A549 (cell line): ENCODE results near the gene HBG1.

Experiments used
- FOSL2 ChIP-seq, 2 experiments: fragments of 450-650 bp in 1 of 2; fragments of >200 bp in 1 of 2; sonication (Bioruptor Twin) in 1 of 2; formaldehyde crosslinking; IDR thresholded peaks; 2 replicates each; pipeline versions ENCODE4 v1.5.0 to v1.6.1; 2016 to 2020; ENCODE audit warnings: mild to moderate bottlenecking in 1 of 2, moderate library complexity in 1 of 2
- TF ChIP-seq, protein P1 (sequence below): fragments of >200 bp; sonication (Bioruptor Twin); formaldehyde crosslinking; IDR thresholded peaks from 3 replicates; pipeline ENCODE4 v1.5.1; 2016

DNA sequence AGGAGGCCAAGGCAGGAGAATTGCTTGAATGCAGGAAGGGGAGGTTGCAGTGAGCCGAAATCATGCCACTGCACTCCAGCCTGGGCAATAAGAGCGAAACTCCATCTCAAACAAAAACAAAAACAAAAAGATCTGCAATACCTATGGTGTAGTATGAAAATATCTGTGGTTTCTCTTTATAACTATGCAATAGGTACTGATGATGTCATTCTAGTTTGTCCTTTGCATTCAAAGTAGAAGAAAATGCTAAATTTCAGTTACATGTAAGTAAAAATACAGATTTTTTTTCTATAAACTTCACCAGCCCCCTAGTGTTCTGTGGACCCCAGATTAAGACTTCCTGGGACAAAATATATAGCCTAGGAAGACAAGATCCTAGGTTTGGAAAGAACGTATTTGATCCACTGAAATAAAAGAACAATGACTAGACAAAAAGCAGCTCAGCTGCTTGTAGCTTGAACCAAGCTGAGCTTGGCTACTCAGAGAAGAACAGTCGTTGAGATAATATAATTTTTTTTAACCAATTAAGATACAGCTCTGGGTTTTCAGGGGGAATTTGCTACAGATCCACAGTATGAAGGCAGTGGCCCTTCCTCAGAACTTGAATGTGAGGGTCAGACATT, 22.8 kb upstream of the HBG1 start:
- TF ChIP-seq, protein P1, sequence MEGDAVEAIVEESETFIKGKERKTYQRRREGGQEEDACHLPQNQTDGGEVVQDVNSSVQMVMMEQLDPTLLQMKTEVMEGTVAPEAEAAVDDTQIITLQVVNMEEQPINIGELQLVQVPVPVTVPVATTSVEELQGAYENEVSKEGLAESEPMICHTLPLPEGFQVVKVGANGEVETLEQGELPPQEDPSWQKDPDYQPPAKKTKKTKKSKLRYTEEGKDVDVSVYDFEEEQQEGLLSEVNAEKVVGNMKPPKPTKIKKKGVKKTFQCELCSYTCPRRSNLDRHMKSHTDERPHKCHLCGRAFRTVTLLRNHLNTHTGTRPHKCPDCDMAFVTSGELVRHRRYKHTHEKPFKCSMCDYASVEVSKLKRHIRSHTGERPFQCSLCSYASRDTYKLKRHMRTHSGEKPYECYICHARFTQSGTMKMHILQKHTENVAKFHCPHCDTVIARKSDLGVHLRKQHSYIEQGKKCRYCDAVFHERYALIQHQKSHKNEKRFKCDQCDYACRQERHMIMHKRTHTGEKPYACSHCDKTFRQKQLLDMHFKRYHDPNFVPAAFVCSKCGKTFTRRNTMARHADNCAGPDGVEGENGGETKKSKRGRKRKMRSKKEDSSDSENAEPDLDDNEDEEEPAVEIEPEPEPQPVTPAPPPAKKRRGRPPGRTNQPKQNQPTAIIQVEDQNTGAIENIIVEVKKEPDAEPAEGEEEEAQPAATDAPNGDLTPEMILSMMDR, result no peak
- no peak for TF ChIP-seq FOSL2 (IDR thresholded peaks at IDR 0.05)
- no peak for TF ChIP-seq FOSL2 (CRISPR knock-in tag; IDR thresholded peaks at IDR 0.05)
